Fibroblast of lung (primary cell): ENCODE results near the gene NT5DC3. TPM values are rescaled to one million over a fixed set of nuclear protein-coding genes. Genes with fewer than 3 reads are reported as not detected.

Experiments used
- DNase-seq, 2 donors: peaks; one replicate each; pipeline versions ENCODE4 v3.0.0 to v3.0.0-alpha.2; 2010; ENCODE audit warnings: low read depth in 2 of 2
- H2AFZ ChIP-seq: 2 replicates; pipeline ENCODE4 v1.5.1; 2012; ENCODE audit warnings: low read length, control low read depth, inconsistent platforms
- H3K27ac ChIP-seq: 2 replicates; pipeline ENCODE4 v1.5.1; 2011; ENCODE audit warnings: low read length, control low read depth; ENCODE audit not compliant: insufficient read depth
- H3K27me3 ChIP-seq: 2 replicates; pipeline ENCODE4 v1.5.1; 2011; ENCODE audit warnings: mild to moderate bottlenecking, low read length; ENCODE audit not compliant: control insufficient read depth, insufficient read depth
- H3K36me3 ChIP-seq: 2 replicates; pipeline ENCODE4 v1.5.1; 2011; ENCODE audit warnings: low read length; ENCODE audit not compliant: control insufficient read depth, insufficient read depth
- H3K4me1 ChIP-seq: 2 replicates; pipeline ENCODE4 v1.5.1; 2011; ENCODE audit warnings: low read length; ENCODE audit not compliant: control insufficient read depth, insufficient read depth; ENCODE audit errors: extremely low read depth
- H3K4me2 ChIP-seq: 2 replicates; pipeline ENCODE4 v1.5.1; 2011; ENCODE audit warnings: low read length, control low read depth; ENCODE audit not compliant: insufficient read depth; ENCODE audit errors: extremely low read depth
- H3K4me3 ChIP-seq, 4 experiments: fragments of 200-600 bp in 1 of 4; sonication (generic) in 1 of 4; replicated peaks in 1 of 4; 2 replicates each; pipeline ENCODE4 v1.5.1; 2011 to 2016; ENCODE audit warnings: low read length in 4 of 4, low read depth in 3 of 4, mild to moderate bottlenecking in 3 of 4, control low read depth in 2 of 4, inconsistent platforms in 1 of 4, mixed read lengths in 1 of 4; ENCODE audit not compliant: insufficient read depth in 1 of 4; ENCODE audit errors: control extremely low read depth in 1 of 4
- H3K79me2 ChIP-seq: 2 replicates; pipeline ENCODE4 v1.5.1; 2012; ENCODE audit warnings: mild to moderate bottlenecking, low read length, inconsistent platforms; ENCODE audit not compliant: control insufficient read depth, insufficient read depth
- H3K9ac ChIP-seq: 2 replicates; pipeline ENCODE4 v1.5.1; 2011; ENCODE audit warnings: mild to moderate bottlenecking, low read length, control low read depth; ENCODE audit not compliant: insufficient read depth
- H3K9me3 ChIP-seq: 2 replicates; pipeline ENCODE4 v1.5.1; 2012; ENCODE audit warnings: low read depth, low read length; ENCODE audit not compliant: control insufficient read depth, insufficient read depth
- H4K20me1 ChIP-seq: 2 replicates; pipeline ENCODE4 v1.5.1; 2011; ENCODE audit warnings: low read length; ENCODE audit not compliant: control insufficient read depth, insufficient read depth; ENCODE audit errors: extremely low read depth
- EZH2 ChIP-seq: IDR thresholded peaks from 2 replicates; pipeline ENCODE4 v1.5.1; 2012; ENCODE audit warnings: low read length, control low read depth, mild to moderate bottlenecking; ENCODE audit errors: missing control alignments
- polyA plus RNA-seq, 2 donors: library from polyadenylated mRNA; depleted of rRNA in 1 of 2; stranded (reverse) in 1 of 2; unstranded in 1 of 2; fragments of >200 nt; gene quantifications; 2 replicates each; pipeline ENCODE4 v1.2.1, GENCODE V29; 2011 to 2012; ENCODE audit warnings: missing spikeins in 1 of 2
- total RNA-seq: library from RNA; depleted of rRNA; stranded (reverse); fragments of >200 nt; gene quantifications from 2 replicates; pipeline ENCODE4 v1.2.1, GENCODE V29; 2014
- TF ChIP-seq, protein P1 (sequence below), 2 donors: IDR thresholded peaks in 1 of 2; conservative IDR thresholded peaks in 1 of 2; 1 replicate in 1 of 2; 2 replicates in 1 of 2; pipeline ENCODE4 v1.5.1; 2011 to 2012; ENCODE audit warnings: low read length in 2 of 2, control low read depth in 1 of 2, inconsistent platforms in 1 of 2, low read depth in 1 of 2, mild to moderate bottlenecking in 1 of 2

The NT5DC3 gene
- total and polyA plus RNA-seq, 2 donors (not counting 1 experiment from before 2014, with no cell fraction given): 4.1 to 10.4 TPM

DNA sequence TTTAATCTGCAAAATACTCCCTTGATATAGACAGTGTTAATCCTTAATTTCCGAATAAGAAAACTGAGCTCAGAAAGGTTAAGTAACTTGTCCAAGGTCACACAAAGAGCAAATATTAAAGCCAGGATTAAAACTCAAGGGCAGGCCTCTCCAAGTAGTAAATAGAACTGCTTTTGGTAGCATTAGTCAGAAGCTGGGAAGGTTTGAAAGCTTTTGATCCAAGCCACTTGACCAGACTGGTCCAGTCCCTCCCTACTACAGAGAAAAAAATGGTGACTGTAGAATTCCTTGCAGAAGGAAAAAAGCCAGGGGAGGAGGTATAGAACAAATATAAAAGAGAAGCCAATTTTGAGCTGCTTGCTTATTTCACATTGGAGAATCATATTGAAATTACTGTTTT lies 111.5 kb downstream of the NT5DC3 start:
- H3K27me3 ChIP-seq: no peaks in the 10 kb centered on the region
- H3K79me2 ChIP-seq: no peaks in the 10 kb centered on the region
- no peak overlapping the region for H2AFZ ChIP-seq
- TF ChIP-seq EZH2: no peak
- TF ChIP-seq, protein P1, sequence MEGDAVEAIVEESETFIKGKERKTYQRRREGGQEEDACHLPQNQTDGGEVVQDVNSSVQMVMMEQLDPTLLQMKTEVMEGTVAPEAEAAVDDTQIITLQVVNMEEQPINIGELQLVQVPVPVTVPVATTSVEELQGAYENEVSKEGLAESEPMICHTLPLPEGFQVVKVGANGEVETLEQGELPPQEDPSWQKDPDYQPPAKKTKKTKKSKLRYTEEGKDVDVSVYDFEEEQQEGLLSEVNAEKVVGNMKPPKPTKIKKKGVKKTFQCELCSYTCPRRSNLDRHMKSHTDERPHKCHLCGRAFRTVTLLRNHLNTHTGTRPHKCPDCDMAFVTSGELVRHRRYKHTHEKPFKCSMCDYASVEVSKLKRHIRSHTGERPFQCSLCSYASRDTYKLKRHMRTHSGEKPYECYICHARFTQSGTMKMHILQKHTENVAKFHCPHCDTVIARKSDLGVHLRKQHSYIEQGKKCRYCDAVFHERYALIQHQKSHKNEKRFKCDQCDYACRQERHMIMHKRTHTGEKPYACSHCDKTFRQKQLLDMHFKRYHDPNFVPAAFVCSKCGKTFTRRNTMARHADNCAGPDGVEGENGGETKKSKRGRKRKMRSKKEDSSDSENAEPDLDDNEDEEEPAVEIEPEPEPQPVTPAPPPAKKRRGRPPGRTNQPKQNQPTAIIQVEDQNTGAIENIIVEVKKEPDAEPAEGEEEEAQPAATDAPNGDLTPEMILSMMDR (conservative IDR thresholded peaks at IDR 0.05 in 1 of 2, IDR thresholded peaks at IDR 0.05 in 1 of 2; ENCODE audit: low read depth in 1 of 2, low read length in 2 of 2): no peak
- H3K4me3 ChIP-seq: no peak overlapping the region
- no peak overlapping the region for H3K4me2 ChIP-seq
- no peaks in the 10 kb centered on the region for H3K4me1 ChIP-seq
- no peaks in the 10 kb centered on the region for H4K20me1 ChIP-seq
- H3K27ac ChIP-seq: no peak overlapping the region
- no peak for DNase-seq
- H3K9me3 ChIP-seq: no peaks in the 10 kb centered on the region
- H3K9ac ChIP-seq: no peak overlapping the region
- no peaks in the 10 kb centered on the region for H3K36me3 ChIP-seq

DNA sequence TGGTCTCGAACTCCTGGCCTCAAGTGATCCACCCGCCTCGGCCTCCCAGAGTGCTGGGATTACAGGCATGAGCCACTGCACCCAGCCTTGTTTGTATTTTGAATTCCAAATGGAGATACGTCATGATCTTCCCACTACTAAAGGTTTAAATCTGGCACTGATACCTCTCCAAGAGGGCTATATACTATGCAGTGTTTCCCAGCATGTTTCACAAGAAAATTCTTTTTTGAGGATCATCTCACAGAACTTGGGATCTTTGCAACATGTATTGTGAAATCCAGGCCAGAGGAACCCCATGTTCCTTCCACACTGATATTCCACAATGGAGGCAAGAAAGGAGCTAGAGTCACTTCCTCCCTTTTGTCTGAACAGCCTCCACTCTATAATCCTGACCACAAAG lies 112.7 kb downstream of the NT5DC3 start:
- Histone ChIP-seq H4K20me1 (no peaks in the 10 kb centered on the region), H3K4me3 (no peak overlapping the region), H3K9ac (no peak overlapping the region), H3K9me3 (no peaks in the 10 kb centered on the region), H3K36me3 (no peaks in the 10 kb centered on the region), H3K27me3 (no peaks in the 10 kb centered on the region), H3K27ac (no peak overlapping the region), H2AFZ (no peak overlapping the region), H3K79me2 (no peaks in the 10 kb centered on the region), H3K4me1 (no peaks in the 10 kb centered on the region), H3K4me2 (no peak overlapping the region)
- DNase-seq: peak in 1 of 2 donors; percentile 20
- TF ChIP-seq, protein P1 (conservative IDR thresholded peaks at IDR 0.05 in 1 of 2, IDR thresholded peaks at IDR 0.05 in 1 of 2; ENCODE audit: low read depth in 1 of 2, low read length in 2 of 2): no peak
- no peak for TF ChIP-seq EZH2

DNA sequence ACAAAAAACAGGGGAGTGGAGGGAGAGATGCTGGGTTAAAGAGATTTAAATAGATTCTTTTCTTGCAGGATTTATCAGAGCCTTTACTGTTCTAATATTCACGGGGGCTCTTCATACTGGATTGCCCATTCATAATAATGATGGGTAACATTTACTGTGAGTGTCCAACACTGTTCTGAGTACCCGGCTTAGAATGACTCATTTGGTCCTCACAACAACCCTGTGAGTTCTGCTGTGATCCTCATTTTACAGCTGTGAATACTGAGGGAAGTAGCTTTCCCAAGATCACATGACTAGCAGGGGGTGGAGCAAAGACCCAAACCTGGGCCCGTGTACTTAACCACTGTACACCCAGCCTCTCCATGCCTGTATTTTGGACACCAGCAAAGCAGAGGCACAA lies 113.4 kb downstream of the NT5DC3 start:
- Histone ChIP-seq H3K79me2 (no peaks in the 10 kb centered on the region), H3K27ac (no peak overlapping the region), H3K4me1 (no peaks in the 10 kb centered on the region), H2AFZ (no peak overlapping the region), H3K4me2 (no peak overlapping the region), H3K36me3 (no peaks in the 10 kb centered on the region), H3K9me3 (no peaks in the 10 kb centered on the region), H4K20me1 (no peaks in the 10 kb centered on the region), H3K4me3 (no peak overlapping the region), H3K27me3 (no peaks in the 10 kb centered on the region), H3K9ac (no peak overlapping the region)
- TF ChIP-seq EZH2: no peak
- TF ChIP-seq, protein P1 (conservative IDR thresholded peaks at IDR 0.05 in 1 of 2, IDR thresholded peaks at IDR 0.05 in 1 of 2; ENCODE audit: low read depth in 1 of 2, low read length in 2 of 2): no peak
- no peak for DNase-seq
